GM18526 (cell line): ENCODE results near the gene PP2D1.

Experiments
- POLR2A ChIP-seq: IDR thresholded peaks from 3 replicates; pipeline ENCODE4 v1.6.1; 2011; ENCODE audit not compliant: insufficient read length; ENCODE audit errors: extremely low read depth

The PP2D1 gene

GRCh38 chr3:19945969-19946831, 65.9 kb downstream of the PP2D1 start:
- TF ChIP-seq POLR2A, result no peak

GRCh38 chr3:19945534-19945933, 66.5 kb downstream of the PP2D1 start:
- TF ChIP-seq POLR2A, result no peak

GRCh38 chr3:19940643-19941042, 71.4 kb downstream of the PP2D1 start:
- TF ChIP-seq POLR2A, result no peak

GRCh38 chr3:19938295-19938627, 73.8 kb downstream of the PP2D1 start:
- TF ChIP-seq POLR2A, result no peak

- TF ChIP-seq POLR2A, result no peak
Observed at GRCh38 chr3:19937459-19938294, 74.4 kb downstream of the PP2D1 start.
